HEK293 (cell line): ENCODE data around the gene EMD.

ENCODE experiments used
- EGR2 ChIP-seq: fragments of 450-650 bp; formaldehyde crosslinking; IDR thresholded peaks from 2 replicates; pipeline ENCODE4 v1.5.1; 2016; ENCODE audit warnings: low read depth, missing biosample characterization, missing genetic modification characterization
- FEZF1 ChIP-seq: fragments of 450-650 bp; formaldehyde crosslinking; IDR thresholded peaks from 2 replicates; pipeline ENCODE4 v1.5.1; 2016; ENCODE audit warnings: missing biosample characterization, missing genetic modification characterization
- GLI2 ChIP-seq: fragments of 450-650 bp; formaldehyde crosslinking; IDR thresholded peaks from 2 replicates; pipeline ENCODE4; 2017; ENCODE audit warnings: missing biosample characterization, missing genetic modification characterization, low read depth, borderline replicate concordance
- KLF1 ChIP-seq: fragments of 450-650 bp; formaldehyde crosslinking; IDR thresholded peaks from 2 replicates; pipeline ENCODE4 v1.5.1; 2016; ENCODE audit warnings: missing biosample characterization, missing genetic modification characterization
- KLF7 ChIP-seq: fragments of 450-650 bp; formaldehyde crosslinking; IDR thresholded peaks from 2 replicates; pipeline ENCODE4 v1.5.1; 2016; ENCODE audit warnings: missing biosample characterization, missing genetic modification characterization, borderline replicate concordance
- SP2 ChIP-seq: fragments of 450-650 bp; formaldehyde crosslinking; IDR thresholded peaks from 2 replicates; pipeline ENCODE4 v1.5.1; 2016; ENCODE audit warnings: missing biosample characterization, missing genetic modification characterization
- YY2 ChIP-seq: fragments of 450-650 bp; formaldehyde crosslinking; IDR thresholded peaks from 2 replicates; pipeline ENCODE4 v1.5.1; 2016; ENCODE audit warnings: missing biosample characterization, missing genetic modification characterization
- ZBTB7A ChIP-seq: fragments of 450-650 bp; formaldehyde crosslinking; IDR thresholded peaks from 2 replicates; pipeline ENCODE4 v1.5.1; 2016; ENCODE audit warnings: low read depth, missing biosample characterization, missing genetic modification characterization
- ZNF10 ChIP-seq: fragments of 450-650 bp; formaldehyde crosslinking; IDR thresholded peaks from 2 replicates; pipeline ENCODE4 v1.5.1; 2017; ENCODE audit warnings: missing biosample characterization, missing genetic modification characterization
- ZNF138 ChIP-seq: fragments of 450-650 bp; formaldehyde crosslinking; IDR thresholded peaks from 2 replicates; pipeline ENCODE4 v1.5.1; 2016; ENCODE audit warnings: missing biosample characterization, missing genetic modification characterization, borderline replicate concordance
- ZNF146 ChIP-seq: fragments of 450-650 bp; formaldehyde crosslinking; IDR thresholded peaks from 2 replicates; pipeline ENCODE4 v1.5.1; 2016; ENCODE audit warnings: missing biosample characterization, missing genetic modification characterization
- ZNF416 ChIP-seq: fragments of 450-650 bp; formaldehyde crosslinking; IDR thresholded peaks from 2 replicates; pipeline ENCODE4 v1.5.1; 2016; ENCODE audit warnings: missing biosample characterization, missing genetic modification characterization
- ZNF48 ChIP-seq: fragments of 450-650 bp; formaldehyde crosslinking; IDR thresholded peaks from 2 replicates; pipeline ENCODE4 v1.5.1; 2016; ENCODE audit warnings: missing biosample characterization, missing genetic modification characterization
- ZNF501 ChIP-seq: fragments of 450-650 bp; formaldehyde crosslinking; IDR thresholded peaks from 2 replicates; pipeline ENCODE4 v1.5.1; 2016; ENCODE audit warnings: missing biosample characterization, missing genetic modification characterization
- ZNF521 ChIP-seq: fragments of 450-650 bp; formaldehyde crosslinking; IDR thresholded peaks from 2 replicates; pipeline ENCODE4 v1.5.1; 2017; ENCODE audit warnings: missing biosample characterization, mild to moderate bottlenecking, missing genetic modification characterization
- ZNF549 ChIP-seq: fragments of 450-650 bp; IDR thresholded peaks from 2 replicates; pipeline ENCODE4 v1.5.1; 2018; ENCODE audit warnings: missing biosample characterization, missing genetic modification characterization, mild to moderate bottlenecking, inconsistent platforms, moderate library complexity
- ZNF623 ChIP-seq: fragments of 450-650 bp; formaldehyde crosslinking; IDR thresholded peaks from 2 replicates; pipeline ENCODE4 v1.5.1; 2016; ENCODE audit warnings: missing biosample characterization, missing genetic modification characterization
- ZNF660 ChIP-seq: fragments of 450-650 bp; IDR thresholded peaks from 2 replicates; pipeline ENCODE4 v1.5.1; 2018; ENCODE audit warnings: missing biosample characterization, mild to moderate bottlenecking, missing genetic modification characterization
- ZSCAN16 ChIP-seq: fragments of 450-650 bp; formaldehyde crosslinking; IDR thresholded peaks from 2 replicates; pipeline ENCODE4 v1.5.1; 2016; ENCODE audit warnings: missing biosample characterization, missing genetic modification characterization
- TF ChIP-seq, protein P1 (sequence below): fragments of 450-650 bp; formaldehyde crosslinking; IDR thresholded peaks from 2 replicates; pipeline ENCODE4; 2016; ENCODE audit warnings: missing biosample characterization, missing genetic modification characterization
- TF ChIP-seq, protein P2 (sequence below): fragments of 450-650 bp; formaldehyde crosslinking; IDR thresholded peaks from 2 replicates; pipeline ENCODE4 v1.5.1; 2016; ENCODE audit warnings: missing biosample characterization, missing genetic modification characterization
- TF ChIP-seq, protein P3 (sequence below): fragments of 450-650 bp; formaldehyde crosslinking; IDR thresholded peaks from 2 replicates; pipeline ENCODE4 v1.5.1; 2016; ENCODE audit warnings: missing biosample characterization, missing genetic modification characterization
- TF ChIP-seq, protein P4 (sequence below): fragments of 450-650 bp; formaldehyde crosslinking; IDR thresholded peaks from 2 replicates; pipeline ENCODE4 v1.5.1; 2016; ENCODE audit warnings: missing biosample characterization, missing genetic modification characterization
- TF ChIP-seq, protein P5 (sequence below): fragments of 450-650 bp; IDR thresholded peaks from 2 replicates; pipeline ENCODE4 v1.5.1; 2018; ENCODE audit warnings: missing biosample characterization, missing genetic modification characterization
- TF ChIP-seq, protein P6 (sequence below): fragments of 450-650 bp; formaldehyde crosslinking; IDR thresholded peaks from 2 replicates; pipeline ENCODE4 v1.5.1; 2016; ENCODE audit warnings: missing biosample characterization, missing genetic modification characterization
- TF ChIP-seq, protein P7 (sequence below): fragments of 450-650 bp; formaldehyde crosslinking; IDR thresholded peaks from 2 replicates; pipeline ENCODE4 v1.5.1; 2017; ENCODE audit warnings: missing biosample characterization, missing genetic modification characterization

EMD gene

DNA sequence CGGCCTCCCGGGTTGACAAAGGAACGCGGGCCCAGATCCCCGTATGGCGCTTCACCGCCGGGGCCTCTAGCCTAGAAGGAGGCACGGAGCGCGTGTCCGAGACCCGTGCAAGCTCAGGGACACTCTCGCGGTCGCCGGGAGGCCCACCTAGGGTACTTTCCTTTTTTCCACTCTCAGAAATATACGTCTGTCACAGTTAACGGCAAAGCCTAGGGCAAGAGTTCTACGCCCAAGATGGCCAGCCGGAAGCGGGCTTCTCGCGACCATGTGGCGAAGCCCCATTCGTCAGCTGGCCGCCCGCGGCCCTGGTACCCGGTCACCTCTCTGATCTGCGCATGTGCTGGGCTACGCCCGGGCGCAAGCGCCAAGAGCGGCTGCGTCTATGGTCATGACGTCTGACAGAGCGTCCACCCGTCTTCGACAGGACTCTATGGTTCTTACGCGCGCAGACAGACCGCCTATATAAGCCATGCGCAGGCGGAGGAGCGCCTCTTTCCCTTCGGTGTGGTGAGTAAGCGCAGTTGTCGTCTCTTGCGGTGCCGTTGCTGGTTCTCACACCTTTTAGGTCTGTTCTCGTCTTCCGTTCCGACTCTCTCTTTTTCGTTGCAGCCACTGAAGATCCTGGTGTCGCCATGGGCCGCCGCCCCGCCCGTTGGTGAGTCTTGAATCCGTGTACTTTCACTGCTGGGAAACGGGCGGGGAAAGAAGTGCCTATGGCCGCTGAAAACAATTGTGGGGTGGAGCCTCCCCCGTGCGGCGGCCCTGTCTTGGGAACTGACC lies 19.0 kb downstream of the EMD start, which contains the start of gene RPL10 (continued):
- TF ChIP-seq, protein P1, sequence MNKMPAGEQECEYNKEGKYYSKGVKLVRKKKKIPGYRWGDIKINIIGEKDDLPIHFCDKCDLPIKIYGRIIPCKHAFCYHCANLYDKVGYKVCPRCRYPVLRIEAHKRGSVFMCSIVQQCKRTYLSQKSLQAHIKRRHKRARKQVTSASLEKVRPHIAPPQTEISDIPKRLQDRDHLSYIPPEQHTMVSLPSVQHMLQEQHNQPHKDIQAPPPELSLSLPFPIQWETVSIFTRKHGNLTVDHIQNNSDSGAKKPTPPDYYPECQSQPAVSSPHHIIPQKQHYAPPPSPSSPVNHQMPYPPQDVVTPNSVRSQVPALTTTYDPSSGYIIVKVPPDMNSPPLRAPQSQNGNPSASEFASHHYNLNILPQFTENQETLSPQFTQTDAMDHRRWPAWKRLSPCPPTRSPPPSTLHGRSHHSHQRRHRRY (tag by site-specific recombination) = 0 out of 2 replicates have a peak, but pooled peaks have one; percentile 58
- TF ChIP-seq, protein P2, sequence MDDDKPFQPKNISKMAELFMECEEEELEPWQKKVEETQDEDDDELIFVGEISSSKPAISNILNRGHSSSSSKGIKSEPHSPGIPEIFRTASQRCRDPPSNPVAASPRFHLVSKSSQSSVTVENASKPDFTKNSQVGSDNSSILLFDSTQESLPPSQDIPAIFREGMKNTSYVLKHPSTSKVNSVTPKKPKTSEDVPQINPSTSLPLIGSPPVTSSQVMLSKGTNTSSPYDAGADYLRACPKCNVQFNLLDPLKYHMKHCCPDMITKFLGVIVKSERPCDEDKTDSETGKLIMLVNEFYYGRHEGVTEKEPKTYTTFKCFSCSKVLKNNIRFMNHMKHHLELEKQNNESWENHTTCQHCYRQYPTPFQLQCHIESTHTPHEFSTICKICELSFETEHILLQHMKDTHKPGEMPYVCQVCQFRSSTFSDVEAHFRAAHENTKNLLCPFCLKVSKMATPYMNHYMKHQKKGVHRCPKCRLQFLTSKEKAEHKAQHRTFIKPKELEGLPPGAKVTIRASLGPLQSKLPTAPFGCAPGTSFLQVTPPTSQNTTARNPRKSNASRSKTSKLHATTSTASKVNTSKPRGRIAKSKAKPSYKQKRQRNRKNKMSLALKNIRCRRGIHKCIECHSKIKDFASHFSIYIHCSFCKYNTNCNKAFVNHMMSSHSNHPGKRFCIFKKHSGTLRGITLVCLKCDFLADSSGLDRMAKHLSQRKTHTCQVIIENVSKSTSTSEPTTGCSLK = no peak
- TF ChIP-seq ZNF623 (tag by site-specific recombination) (peak; percentile 35; the same call in 1 of the 2 replicates), EGR2 (0 out of 2 replicates have a peak, but pooled peaks have one; percentile 25), ZNF146 (tag by site-specific recombination) (0 out of 2 replicates have a peak, but pooled peaks have one; percentile 22), KLF1 (tag by site-specific recombination) (peak; percentile 16; the same call in 1 of the 2 replicates), ZNF416 (no peak), ZSCAN16 (no peak), ZNF521 (no peak), ZNF501 (peak; percentile 67), ZNF549 (tag by site-specific recombination) (no peak), SP2 (tag by site-specific recombination) (peak; percentile 74), YY2 (tag by site-specific recombination) (no peak; the same call in 1 of the 2 replicates), KLF7 (peak; percentile 6; the same call in 1 of the 2 replicates), FEZF1 (tag by site-specific recombination) (no peak), ZNF10 (tag by site-specific recombination) (peak; percentile 5; the same call in 1 of the 2 replicates), ZNF660 (tag by site-specific recombination) (peak; percentile 12; the same call in 1 of the 2 replicates), ZNF48 (tag by site-specific recombination) (no peak), ZBTB7A (tag by site-specific recombination) (no peak), ZNF138 (tag by site-specific recombination) (no peak), GLI2 (tag by site-specific recombination) (no peak)
- TF ChIP-seq, protein P3, sequence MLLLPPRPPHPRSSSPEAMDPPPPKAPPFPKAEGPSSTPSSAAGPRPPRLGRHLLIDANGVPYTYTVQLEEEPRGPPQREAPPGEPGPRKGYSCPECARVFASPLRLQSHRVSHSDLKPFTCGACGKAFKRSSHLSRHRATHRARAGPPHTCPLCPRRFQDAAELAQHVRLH = 0 out of 2 replicates have a peak, but pooled peaks have one; percentile 25
- TF ChIP-seq, protein P4, sequence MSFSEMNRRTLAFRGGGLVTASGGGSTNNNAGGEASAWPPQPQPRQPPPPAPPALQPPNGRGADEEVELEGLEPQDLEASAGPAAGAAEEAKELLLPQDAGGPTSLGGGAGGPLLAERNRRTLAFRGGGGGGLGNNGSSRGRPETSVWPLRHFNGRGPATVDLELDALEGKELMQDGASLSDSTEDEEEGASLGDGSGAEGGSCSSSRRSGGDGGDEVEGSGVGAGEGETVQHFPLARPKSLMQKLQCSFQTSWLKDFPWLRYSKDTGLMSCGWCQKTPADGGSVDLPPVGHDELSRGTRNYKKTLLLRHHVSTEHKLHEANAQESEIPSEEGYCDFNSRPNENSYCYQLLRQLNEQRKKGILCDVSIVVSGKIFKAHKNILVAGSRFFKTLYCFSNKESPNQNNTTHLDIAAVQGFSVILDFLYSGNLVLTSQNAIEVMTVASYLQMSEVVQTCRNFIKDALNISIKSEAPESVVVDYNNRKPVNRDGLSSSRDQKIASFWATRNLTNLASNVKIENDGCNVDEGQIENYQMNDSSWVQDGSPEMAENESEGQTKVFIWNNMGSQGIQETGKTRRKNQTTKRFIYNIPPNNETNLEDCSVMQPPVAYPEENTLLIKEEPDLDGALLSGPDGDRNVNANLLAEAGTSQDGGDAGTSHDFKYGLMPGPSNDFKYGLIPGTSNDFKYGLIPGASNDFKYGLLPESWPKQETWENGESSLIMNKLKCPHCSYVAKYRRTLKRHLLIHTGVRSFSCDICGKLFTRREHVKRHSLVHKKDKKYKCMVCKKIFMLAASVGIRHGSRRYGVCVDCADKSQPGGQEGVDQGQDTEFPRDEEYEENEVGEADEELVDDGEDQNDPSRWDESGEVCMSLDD (tag by site-specific recombination) = 0 out of 2 replicates have a peak, but pooled peaks have one; percentile 38
- TF ChIP-seq, protein P5, sequence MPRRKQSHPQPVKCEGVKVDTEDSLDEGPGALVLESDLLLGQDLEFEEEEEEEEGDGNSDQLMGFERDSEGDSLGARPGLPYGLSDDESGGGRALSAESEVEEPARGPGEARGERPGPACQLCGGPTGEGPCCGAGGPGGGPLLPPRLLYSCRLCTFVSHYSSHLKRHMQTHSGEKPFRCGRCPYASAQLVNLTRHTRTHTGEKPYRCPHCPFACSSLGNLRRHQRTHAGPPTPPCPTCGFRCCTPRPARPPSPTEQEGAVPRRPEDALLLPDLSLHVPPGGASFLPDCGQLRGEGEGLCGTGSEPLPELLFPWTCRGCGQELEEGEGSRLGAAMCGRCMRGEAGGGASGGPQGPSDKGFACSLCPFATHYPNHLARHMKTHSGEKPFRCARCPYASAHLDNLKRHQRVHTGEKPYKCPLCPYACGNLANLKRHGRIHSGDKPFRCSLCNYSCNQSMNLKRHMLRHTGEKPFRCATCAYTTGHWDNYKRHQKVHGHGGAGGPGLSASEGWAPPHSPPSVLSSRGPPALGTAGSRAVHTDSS (tag by site-specific recombination) = peak; percentile 9; the same call in 1 of the 2 replicates
- TF ChIP-seq, protein P6, sequence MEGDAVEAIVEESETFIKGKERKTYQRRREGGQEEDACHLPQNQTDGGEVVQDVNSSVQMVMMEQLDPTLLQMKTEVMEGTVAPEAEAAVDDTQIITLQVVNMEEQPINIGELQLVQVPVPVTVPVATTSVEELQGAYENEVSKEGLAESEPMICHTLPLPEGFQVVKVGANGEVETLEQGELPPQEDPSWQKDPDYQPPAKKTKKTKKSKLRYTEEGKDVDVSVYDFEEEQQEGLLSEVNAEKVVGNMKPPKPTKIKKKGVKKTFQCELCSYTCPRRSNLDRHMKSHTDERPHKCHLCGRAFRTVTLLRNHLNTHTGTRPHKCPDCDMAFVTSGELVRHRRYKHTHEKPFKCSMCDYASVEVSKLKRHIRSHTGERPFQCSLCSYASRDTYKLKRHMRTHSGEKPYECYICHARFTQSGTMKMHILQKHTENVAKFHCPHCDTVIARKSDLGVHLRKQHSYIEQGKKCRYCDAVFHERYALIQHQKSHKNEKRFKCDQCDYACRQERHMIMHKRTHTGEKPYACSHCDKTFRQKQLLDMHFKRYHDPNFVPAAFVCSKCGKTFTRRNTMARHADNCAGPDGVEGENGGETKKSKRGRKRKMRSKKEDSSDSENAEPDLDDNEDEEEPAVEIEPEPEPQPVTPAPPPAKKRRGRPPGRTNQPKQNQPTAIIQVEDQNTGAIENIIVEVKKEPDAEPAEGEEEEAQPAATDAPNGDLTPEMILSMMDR (tag by site-specific recombination) = no peak
- TF ChIP-seq, protein P7, sequence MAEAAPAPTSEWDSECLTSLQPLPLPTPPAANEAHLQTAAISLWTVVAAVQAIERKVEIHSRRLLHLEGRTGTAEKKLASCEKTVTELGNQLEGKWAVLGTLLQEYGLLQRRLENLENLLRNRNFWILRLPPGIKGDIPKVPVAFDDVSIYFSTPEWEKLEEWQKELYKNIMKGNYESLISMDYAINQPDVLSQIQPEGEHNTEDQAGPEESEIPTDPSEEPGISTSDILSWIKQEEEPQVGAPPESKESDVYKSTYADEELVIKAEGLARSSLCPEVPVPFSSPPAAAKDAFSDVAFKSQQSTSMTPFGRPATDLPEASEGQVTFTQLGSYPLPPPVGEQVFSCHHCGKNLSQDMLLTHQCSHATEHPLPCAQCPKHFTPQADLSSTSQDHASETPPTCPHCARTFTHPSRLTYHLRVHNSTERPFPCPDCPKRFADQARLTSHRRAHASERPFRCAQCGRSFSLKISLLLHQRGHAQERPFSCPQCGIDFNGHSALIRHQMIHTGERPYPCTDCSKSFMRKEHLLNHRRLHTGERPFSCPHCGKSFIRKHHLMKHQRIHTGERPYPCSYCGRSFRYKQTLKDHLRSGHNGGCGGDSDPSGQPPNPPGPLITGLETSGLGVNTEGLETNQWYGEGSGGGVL (tag by site-specific recombination) = no peak
